IMR-90 (cell line): ENCODE measurements around the gene PCK2. TPM values are rescaled to one million over a fixed set of nuclear protein-coding genes. Genes with fewer than 3 reads are reported as not detected.

Experiments used
- ATAC-seq: fragments of 200-7000 bp; cut with Tn5 transposase; 2 replicates; pipeline ENCODE4 v1.9.1; 2020; ENCODE audit warnings: low read depth, mild to moderate bottlenecking, moderate library complexity
- BruUV-seq: library from RNA; stranded (reverse); fragments of 400-500 nt; replicated peaks from 2 replicates; lab custom pipeline; 2021; lab: Mats Ljungman, UMichigan
- CTCF ChIA-PET: fragments of 300-600 bp; formaldehyde crosslinking; extraction: SDS; loops from one replicate; lab custom pipeline; 2021; ENCODE audit warnings: antibody characterized with exemption; lab: Yijun Ruan, JAX
- POLR2A ChIA-PET: fragments of 300-600 bp; sonication (Branson Sonifier 250); formaldehyde crosslinking; loops from one replicate; lab custom pipeline; 2022; ENCODE audit warnings: antibody characterized with exemption; ENCODE audit not compliant: unreplicated experiment; lab: Charles Lee
- DNase-seq: peaks from one replicate; pipeline ENCODE4 v3.0.0; 2013
- H2AFZ ChIP-seq: replicated peaks from 2 replicates; pipeline ENCODE3; 2013; ENCODE audit warnings: low read length, mild to moderate bottlenecking; ENCODE audit not compliant: poor library complexity
- H2AK5ac ChIP-seq: 2 replicates; pipeline ENCODE4 v1.6.1; 2013; ENCODE audit warnings: low read depth, low read length, inconsistent platforms
- H2AK9ac ChIP-seq: replicated peaks from 2 replicates; pipeline ENCODE3; 2013; ENCODE audit warnings: mild to moderate bottlenecking, low read depth, low read length, moderate library complexity; ENCODE audit not compliant: poor library complexity
- H2BK120ac ChIP-seq: 2 replicates; pipeline ENCODE4 v1.6.1; 2013; ENCODE audit warnings: low read depth, low read length, inconsistent platforms
- H2BK15ac ChIP-seq: 3 replicates; pipeline ENCODE4 v1.6.1; 2013; ENCODE audit warnings: low read depth, low read length, inconsistent platforms
- H2BK20ac ChIP-seq: 2 replicates; pipeline ENCODE4 v1.6.1; 2013; ENCODE audit warnings: low read depth, mild to moderate bottlenecking, inconsistent platforms, low read length, moderate library complexity
- H2BK5ac ChIP-seq: 2 replicates; pipeline ENCODE4 v1.6.1; 2013; ENCODE audit warnings: mild to moderate bottlenecking, low read depth, low read length, inconsistent platforms; ENCODE audit not compliant: poor library complexity, severe bottlenecking
- H3K14ac ChIP-seq: replicated peaks from 2 replicates; pipeline ENCODE4 v1.6.1; 2013; ENCODE audit warnings: low read depth, low read length, inconsistent platforms
- H3K18ac ChIP-seq: 2 replicates; pipeline ENCODE4 v1.6.1; 2013; ENCODE audit warnings: low read depth, low read length, control low read depth
- H3K23ac ChIP-seq: 2 replicates; pipeline ENCODE4 v1.6.1; 2013; ENCODE audit warnings: low read depth, low read length, inconsistent platforms
- H3K27ac ChIP-seq: 2 replicates; pipeline ENCODE4 v1.5.1; 2013; ENCODE audit warnings: mild to moderate bottlenecking, control low read depth, low read length; ENCODE audit not compliant: insufficient read depth
- H3K27me3 ChIP-seq: 2 replicates; pipeline ENCODE4 v1.6.1; 2013; ENCODE audit warnings: low read length; ENCODE audit not compliant: control insufficient read depth, insufficient read depth
- H3K36me3 ChIP-seq: 2 replicates; pipeline ENCODE4 v1.6.1; 2013; ENCODE audit warnings: low read length, mixed read lengths; ENCODE audit not compliant: control insufficient read depth, insufficient read depth
- H3K4ac ChIP-seq: 2 replicates; pipeline ENCODE4 v1.6.1; 2013; ENCODE audit warnings: low read depth, low read length, inconsistent platforms
- H3K4me1 ChIP-seq: 2 replicates; pipeline ENCODE4 v1.6.1; 2013; ENCODE audit warnings: low read length, mixed read lengths; ENCODE audit not compliant: control insufficient read depth, insufficient read depth
- H3K4me2 ChIP-seq: 2 replicates; pipeline ENCODE4 v1.6.1; 2013; ENCODE audit warnings: low read depth, mild to moderate bottlenecking, control low read depth, low read length, moderate library complexity
- H3K4me3 ChIP-seq: 2 replicates; pipeline ENCODE4 v1.5.1; 2013; ENCODE audit warnings: low read depth, mild to moderate bottlenecking, control low read depth, low read length, moderate library complexity; ENCODE audit not compliant: insufficient read depth
- H3K56ac ChIP-seq: 2 replicates; pipeline ENCODE4 v1.6.1; 2013; ENCODE audit warnings: low read length, inconsistent platforms; ENCODE audit not compliant: insufficient read depth; ENCODE audit errors: extremely low read depth
- H3K79me1 ChIP-seq, 2 experiments: 2 replicates each; pipeline ENCODE4 v1.6.1; 2013; ENCODE audit warnings: low read length in 2 of 2, inconsistent platforms in 1 of 2, low read depth in 1 of 2
- H3K9ac ChIP-seq: 2 replicates; pipeline ENCODE4 v1.6.1; 2013; ENCODE audit warnings: low read depth, low read length, control low read depth
- H3K9me1 ChIP-seq: 2 replicates; pipeline ENCODE4 v1.6.1; 2013; ENCODE audit warnings: low read length, inconsistent platforms; ENCODE audit not compliant: insufficient read depth
- H3K9me3 ChIP-seq: 2 replicates; pipeline ENCODE4 v1.6.1; 2013; ENCODE audit warnings: low read length; ENCODE audit not compliant: control insufficient read depth, insufficient read depth
- H4K20me1 ChIP-seq: 2 replicates; pipeline ENCODE4 v1.6.1; 2013; ENCODE audit warnings: low read length, inconsistent platforms; ENCODE audit not compliant: insufficient read depth
- H4K5ac ChIP-seq: 2 replicates; pipeline ENCODE4 v1.6.1; 2013; ENCODE audit warnings: mild to moderate bottlenecking, low read depth, low read length, control low read depth
- H4K8ac ChIP-seq, 2 experiments: 2 replicates each; pipeline ENCODE4 v1.6.1; 2013; ENCODE audit warnings: low read depth in 2 of 2, low read length in 2 of 2, control low read depth in 1 of 2, inconsistent platforms in 1 of 2
- H4K91ac ChIP-seq: 2 replicates; pipeline ENCODE4 v1.6.1; 2013; ENCODE audit warnings: low read depth, low read length, inconsistent platforms; ENCODE audit not compliant: insufficient read depth
- FOS ChIP-seq: fragments of 150-350 bp; IDR thresholded peaks from 2 replicates; pipeline ENCODE4 v1.6.1; 2016; ENCODE audit warnings: low read depth, low read length
- MAFK ChIP-seq: IDR thresholded peaks from 2 replicates; pipeline ENCODE4 v1.6.1; 2012; ENCODE audit warnings: low read depth, low read length, improper control_type of control experiment
- MAZ ChIP-seq: IDR thresholded peaks from 2 replicates; pipeline ENCODE4 v1.6.1; 2012; ENCODE audit warnings: low read depth, mild to moderate bottlenecking, low read length, improper control_type of control experiment, moderate library complexity, borderline replicate concordance
- MXI1 ChIP-seq: IDR thresholded peaks from 2 replicates; pipeline ENCODE4 v1.6.1; 2012; ENCODE audit warnings: low read depth, mild to moderate bottlenecking, low read length, moderate library complexity, borderline replicate concordance
- NFE2L2 ChIP-seq: fragments of 150-350 bp; IDR thresholded peaks from 2 replicates; pipeline ENCODE4 v1.6.1; 2016; ENCODE audit warnings: low read depth, mild to moderate bottlenecking, low read length
- POLR2A ChIP-seq: IDR thresholded peaks from 2 replicates; pipeline ENCODE4 v1.6.1; 2012; ENCODE audit warnings: mild to moderate bottlenecking, low read depth, low read length
- RAD21 ChIP-seq: IDR thresholded peaks from 2 replicates; pipeline ENCODE4 v1.6.1; 2012; ENCODE audit warnings: low read length, improper control_type of control experiment
- RCOR1 ChIP-seq: IDR thresholded peaks from 2 replicates; pipeline ENCODE4 v1.6.1; 2012; ENCODE audit warnings: mild to moderate bottlenecking, low read length, improper control_type of control experiment; ENCODE audit not compliant: insufficient replicate concordance
- RFX5 ChIP-seq: IDR thresholded peaks from 2 replicates; pipeline ENCODE4 v1.8.0; 2012; ENCODE audit warnings: low read depth, mild to moderate bottlenecking, low read length, moderate library complexity
- USF2 ChIP-seq: fragments of 150-350 bp; IDR thresholded peaks from 2 replicates; pipeline ENCODE4 v1.6.1; 2017; ENCODE audit warnings: mild to moderate bottlenecking, antibody characterized with exemption, low read length, low read depth
- WGBS, 2 experiments: methylation state at CpG; one replicate each; pipeline versions ENCODE4 v1.1.5 to v1.1.7; 2013; ENCODE audit warnings: missing lambda C conversion rate in 2 of 2; ENCODE audit not compliant: insufficient read length in 1 of 2; ENCODE audit errors: extremely low coverage in 2 of 2; 5-methylcytosine and 5-hydroxymethylcytosine counted together
- dilution Hi-C: fragments of 300-500 bp; cut with HindIII; formaldehyde crosslinking; loops from one replicate; pipeline ENCODE4 v1.14.3; 2018; ENCODE audit warnings: low sequenced_read_pairs; ENCODE audit not compliant: unreplicated experiment
- in situ Hi-C: fragments of 300-500 bp; cut with MboI; formaldehyde crosslinking; loops from 3 replicates; pipeline ENCODE4 v1.14.3; 2019; ENCODE audit warnings: low sequenced_read_pairs, inconsistent platforms, mixed read lengths
- intact Hi-C: fragments of 100-400 bp; cut with micrococcal nuclease; formaldehyde crosslinking; loops from 2 replicates; pipeline ENCODE4 v1.10.0; 2022
- polyA plus RNA-seq, 3 experiments: library from polyadenylated mRNA; depleted of rRNA; stranded (reverse); fragments of >200 nt; gene quantifications; 2 replicates each; pipeline ENCODE4 v1.2.3, GENCODE V29; 2012; ENCODE audit warnings: low replicate concordance in 1 of 3
- total RNA-seq: library from RNA; depleted of rRNA; stranded (reverse); fragments of >200 nt; gene quantifications from 2 replicates; pipeline ENCODE4 v1.2.3, GENCODE V29; 2012
- TF ChIP-seq, protein P1 (sequence below): fragments of 150-350 bp; IDR thresholded peaks from 2 replicates; pipeline ENCODE4 v1.6.1; 2016; ENCODE audit warnings: low read depth, mild to moderate bottlenecking, low read length, moderate library complexity, borderline replicate concordance
- TF ChIP-seq, protein P2 (sequence below): conservative IDR thresholded peaks from 2 replicates; pipeline ENCODE4 v1.5.1; 2012; ENCODE audit warnings: mild to moderate bottlenecking, low read depth, low read length, improper control_type of control experiment

PCK2 gene
- total and polyA plus RNA-seq, 2 of the 4 experiments (the other 2 are of a cell fraction), result 13.4 to 29.4 TPM

GRCh38 chr14:24114532-24115421 lies 20.7 kb downstream of the PCK2 start, which contains the start of the genes DCAF11 and NRL:
TSS of gene DCAF11 (plus strand) at chr14:24114777. CDS start at chr14:24115595, 818 bp downstream.
TSS of gene NRL (minus strand) at chr14:24114949. CDS start at chr14:24082848, 32,101 bp downstream.
- H3K36me3 ChIP-seq, result peaks cover 15% of the 10 kb centered on the region
- peak within 1 kb of the TSS; percentile 99 for H2AK9ac ChIP-seq
- peaks cover 3% of the 10 kb centered on the region; the same call in 1 of the 2 replicates for H3K4me1 ChIP-seq
- H3K23ac ChIP-seq, result peak within 1 kb of the TSS; percentile 95
- peak within 1 kb of the TSS; percentile 70 for H3K18ac ChIP-seq
- DNase-seq (peak; percentile 100), ATAC-seq (peak; percentile 90)
- peak within 1 kb of the TSS; percentile 97 for H3K4ac ChIP-seq
- peak within 1 kb of the TSS; percentile 33; the same call in 1 of the 3 replicates for H2BK15ac ChIP-seq
- peak within 1 kb of the TSS; percentile 78 for H3K14ac ChIP-seq
- peak within 1 kb of the TSS; percentile 89 for H3K4me2 ChIP-seq
- CTCF ChIA-PET, result interaction anchor here (0.5 to 1.8 kb wide), 5 partner anchors 9 to 1213 kb away, joined by 3 to 7 read pairs (median 3); partner anchors contain the start of gene IRF9
- peaks cover 10 to 16% of the 10 kb centered on the region in 2 experiments; a peak in 2 of 4 replicates for H3K79me1 ChIP-seq
- H2AFZ ChIP-seq, result peak within 1 kb of the TSS; percentile 99
- BruUV-seq, result no TSS peak
- peak within 1 kb of the TSS; percentile 94 to 99 for H4K8ac ChIP-seq
- intact Hi-C loops, result loop anchor here (1.0 to 2.0 kb wide), 2 partner anchors 26 to 47 kb away; partner anchors contain the start of genes EMC9 and IRF9
- H3K4me3 ChIP-seq, result peak within 1 kb of the TSS; percentile 74
- H3K9me1 ChIP-seq, result peaks cover 8% of the 10 kb centered on the region; the same call in 1 of the 2 replicates
- H3K27ac ChIP-seq, result peak within 1 kb of the TSS; percentile 91
- no peaks in the 10 kb centered on the region for H3K27me3 ChIP-seq
- H2BK120ac ChIP-seq, result peak within 1 kb of the TSS; percentile 90
- H2AK5ac ChIP-seq, result peak within 1 kb of the TSS; percentile 72
- dilution Hi-C loops, result no loop called here
- H4K5ac ChIP-seq, result peak within 1 kb of the TSS; percentile 81
- peak within 1 kb of the TSS; percentile 50 for H2BK20ac ChIP-seq
- in situ Hi-C loops, result no loop called here
- peak within 1 kb of the TSS; percentile 94 for H3K56ac ChIP-seq
- H4K20me1 ChIP-seq, result no peaks in the 10 kb centered on the region
- H3K9ac ChIP-seq, result peak within 1 kb of the TSS; percentile 76
- peak within 1 kb of the TSS; percentile 97 for H2BK5ac ChIP-seq
- POLR2A ChIA-PET, result interaction anchor here (1.0 to 1.8 kb wide), 2 partner anchors 21 to 32 kb away, joined by 6 to 7 read pairs; partner anchors contain the start of genes PSME1 and PSME2
- H4K91ac ChIP-seq, result peak within 1 kb of the TSS; percentile 98
- 0% methylated on average over 25 of the region's 65 CpGs; no CpG with 5 or more reads in 1 of the 2 experiments for WGBS, 2 experiments
- no peaks in the 10 kb centered on the region for H3K9me3 ChIP-seq
- peak; percentile 84; the same call in 1 of the 2 replicates for TF ChIP-seq FOS
- no peak for TF ChIP-seq RAD21
- TF ChIP-seq, protein P1, sequence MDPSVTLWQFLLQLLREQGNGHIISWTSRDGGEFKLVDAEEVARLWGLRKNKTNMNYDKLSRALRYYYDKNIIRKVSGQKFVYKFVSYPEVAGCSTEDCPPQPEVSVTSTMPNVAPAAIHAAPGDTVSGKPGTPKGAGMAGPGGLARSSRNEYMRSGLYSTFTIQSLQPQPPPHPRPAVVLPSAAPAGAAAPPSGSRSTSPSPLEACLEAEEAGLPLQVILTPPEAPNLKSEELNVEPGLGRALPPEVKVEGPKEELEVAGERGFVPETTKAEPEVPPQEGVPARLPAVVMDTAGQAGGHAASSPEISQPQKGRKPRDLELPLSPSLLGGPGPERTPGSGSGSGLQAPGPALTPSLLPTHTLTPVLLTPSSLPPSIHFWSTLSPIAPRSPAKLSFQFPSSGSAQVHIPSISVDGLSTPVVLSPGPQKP, result no peak
- no peak for TF ChIP-seq RCOR1
- peak; percentile 96 for TF ChIP-seq USF2
- TF ChIP-seq NFE2L2, result no peak
- TF ChIP-seq POLR2A, result peak; percentile 30; the same call in 1 of the 2 replicates
- TF ChIP-seq MAFK, result 0 out of 2 replicates have a peak, but pooled peaks have one; percentile 25
- peak; percentile 4; the same call in 1 of the 2 replicates for TF ChIP-seq RFX5
- TF ChIP-seq, protein P2, sequence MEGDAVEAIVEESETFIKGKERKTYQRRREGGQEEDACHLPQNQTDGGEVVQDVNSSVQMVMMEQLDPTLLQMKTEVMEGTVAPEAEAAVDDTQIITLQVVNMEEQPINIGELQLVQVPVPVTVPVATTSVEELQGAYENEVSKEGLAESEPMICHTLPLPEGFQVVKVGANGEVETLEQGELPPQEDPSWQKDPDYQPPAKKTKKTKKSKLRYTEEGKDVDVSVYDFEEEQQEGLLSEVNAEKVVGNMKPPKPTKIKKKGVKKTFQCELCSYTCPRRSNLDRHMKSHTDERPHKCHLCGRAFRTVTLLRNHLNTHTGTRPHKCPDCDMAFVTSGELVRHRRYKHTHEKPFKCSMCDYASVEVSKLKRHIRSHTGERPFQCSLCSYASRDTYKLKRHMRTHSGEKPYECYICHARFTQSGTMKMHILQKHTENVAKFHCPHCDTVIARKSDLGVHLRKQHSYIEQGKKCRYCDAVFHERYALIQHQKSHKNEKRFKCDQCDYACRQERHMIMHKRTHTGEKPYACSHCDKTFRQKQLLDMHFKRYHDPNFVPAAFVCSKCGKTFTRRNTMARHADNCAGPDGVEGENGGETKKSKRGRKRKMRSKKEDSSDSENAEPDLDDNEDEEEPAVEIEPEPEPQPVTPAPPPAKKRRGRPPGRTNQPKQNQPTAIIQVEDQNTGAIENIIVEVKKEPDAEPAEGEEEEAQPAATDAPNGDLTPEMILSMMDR, result no peak
- TF ChIP-seq MAZ, result peak; percentile 82; the same call in 1 of the 2 replicates
- TF ChIP-seq MXI1, result peak; percentile 92
